Measurements from ENCODE around the gene FSTL3. TPM values are rescaled to one million over a fixed set of nuclear protein-coding genes. Genes with fewer than 3 reads are reported as not detected.

The FSTL3 gene
- total and polyA plus RNA-seq, 2 of the 13 experiments (the other 11 are each of a cell fraction or from before 2014, with no cell fraction given), result 13.5 to 15.6 TPM

GRCh38 chr19:632579-633067 lies 43.6 kb upstream of the FSTL3 start (continued):
- TF ChIP-seq HNF1B (CRISPR knock-in tag; IDR thresholded peaks at IDR 0.05) (no peak), MYC (CRISPR knock-in tag; IDR thresholded peaks at IDR 0.05; ENCODE audit: borderline replicate concordance) (peak; percentile 59; the same call in 1 of the 2 replicates), TBP (CRISPR knock-in tag; IDR thresholded peaks at IDR 0.05) (no peak), STAT5B (CRISPR knock-in tag; IDR thresholded peaks at IDR 0.05) (no peak), GATA4 (IDR thresholded peaks at IDR 0.05; ENCODE audit: borderline replicate concordance, low read depth) (no peak), ZNF564 (CRISPR knock-in tag; IDR thresholded peaks at IDR 0.05) (no peak), SUZ12 (IDR thresholded peaks at IDR 0.05; ENCODE audit: low read depth, low read length) (no peak), GTF3A (CRISPR knock-in tag; conservative IDR thresholded peaks at IDR 0.05) (no peak), ZFP37 (CRISPR knock-in tag; IDR thresholded peaks at IDR 0.05; ENCODE audit: borderline replicate concordance) (no peak), ZC3H4 (CRISPR knock-in tag; IDR thresholded peaks at IDR 0.05; ENCODE audit: borderline replicate concordance) (peak; percentile 35; the same call in 1 of the 2 replicates), ZNF530 (CRISPR knock-in tag; IDR thresholded peaks at IDR 0.05; ENCODE audit: low read depth) (no peak), SMAD1 (CRISPR knock-in tag; IDR thresholded peaks at IDR 0.05; ENCODE audit: borderline replicate concordance, low read depth) (no peak), FOXP4 (CRISPR knock-in tag; IDR thresholded peaks at IDR 0.05) (no peak), ZNF724P (CRISPR knock-in tag; IDR thresholded peaks at IDR 0.05; ENCODE audit: borderline replicate concordance) (no peak), ZFYVE20 (CRISPR knock-in tag; IDR thresholded peaks at IDR 0.05; ENCODE audit: borderline replicate concordance, low read depth) (no peak), ZNF83 (CRISPR knock-in tag; IDR thresholded peaks at IDR 0.05; ENCODE audit: borderline replicate concordance) (no peak), BATF2 (CRISPR knock-in tag; IDR thresholded peaks at IDR 0.05) (no peak), KDM2A (CRISPR knock-in tag; IDR thresholded peaks at IDR 0.05; ENCODE audit: borderline replicate concordance, low read depth) (0 out of 2 replicates have a peak, but pooled peaks have one; percentile 4), NCOR1 (IDR thresholded peaks at IDR 0.05; ENCODE audit: borderline replicate concordance, low read length) (no peak), ZNF263 (CRISPR knock-in tag; IDR thresholded peaks at IDR 0.05) (peak; percentile 13; the same call in 1 of the 2 replicates), SCMH1 (CRISPR knock-in tag; IDR thresholded peaks at IDR 0.05; ENCODE audit: borderline replicate concordance) (no peak), PHB2 (IDR thresholded peaks at IDR 0.05; ENCODE audit: partially characterized antibody) (no peak), ZNF773 (CRISPR knock-in tag; IDR thresholded peaks at IDR 0.05; ENCODE audit: borderline replicate concordance) (peak; percentile 14; the same call in 1 of the 2 replicates), ZBTB38 (CRISPR knock-in tag; IDR thresholded peaks at IDR 0.05) (peak; percentile 37; the same call in 1 of the 2 replicates), ERF (CRISPR knock-in tag; IDR thresholded peaks at IDR 0.05) (peak; percentile 21; the same call in 1 of the 2 replicates), ISL2 (CRISPR knock-in tag; IDR thresholded peaks at IDR 0.05) (no peak), NFATC3 (CRISPR knock-in tag; IDR thresholded peaks at IDR 0.05) (no peak), YEATS4 (CRISPR knock-in tag; IDR thresholded peaks at IDR 0.05; ENCODE audit: borderline replicate concordance) (no peak)

All from HepG2 (cell line).